Measurements from ENCODE around the gene VIPR2.
"Not testable (repeated sequence)": the region's sequence is repeated elsewhere in the genome, so short reads cannot be mapped to it uniquely, and the experiment has no call there.

VIPR2 gene

DNA sequence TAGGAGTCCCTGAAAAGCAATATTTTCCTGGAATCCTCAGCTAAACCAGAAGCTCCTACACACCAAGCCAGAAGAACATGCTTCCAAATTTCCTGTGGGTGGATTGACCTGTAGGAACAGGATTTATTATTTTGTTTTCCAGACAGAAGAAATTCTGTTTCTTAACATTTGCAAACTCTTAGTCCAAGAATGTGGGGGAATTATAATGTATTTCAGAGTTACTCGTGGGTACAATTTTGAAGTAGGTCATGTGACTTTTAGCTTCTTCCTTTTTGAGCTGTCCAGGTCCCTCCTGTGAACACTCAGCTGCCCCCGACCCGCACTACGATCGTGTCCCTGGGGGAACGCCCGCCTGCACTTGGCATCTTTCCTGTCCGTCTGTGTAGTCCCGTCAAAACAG, 27.7 kb upstream of the VIPR2 start:
- no peak for DNase-seq (ENCODE audit: low read depth)
- Histone ChIP-seq H3K4me1 (ENCODE audit: control insufficient read depth, insufficient read depth, low read length) (no peaks in the 10 kb centered on the region), H3K9ac (ENCODE audit: low read length) (no peak overlapping the region), H3K36me3 (ENCODE audit: control insufficient read depth, insufficient read depth, low read length, severe bottlenecking) (no peaks in the 10 kb centered on the region), H3K9me3 (ENCODE audit: control insufficient read depth, low read length) (peaks cover 8% of the 10 kb centered on the region), H3K4me3 (ENCODE audit: low read length) (no peak overlapping the region), H3K27me3 (replicated peaks; ENCODE audit: control insufficient read depth, insufficient read depth, low read length) (no peaks in the 10 kb centered on the region)

DNA sequence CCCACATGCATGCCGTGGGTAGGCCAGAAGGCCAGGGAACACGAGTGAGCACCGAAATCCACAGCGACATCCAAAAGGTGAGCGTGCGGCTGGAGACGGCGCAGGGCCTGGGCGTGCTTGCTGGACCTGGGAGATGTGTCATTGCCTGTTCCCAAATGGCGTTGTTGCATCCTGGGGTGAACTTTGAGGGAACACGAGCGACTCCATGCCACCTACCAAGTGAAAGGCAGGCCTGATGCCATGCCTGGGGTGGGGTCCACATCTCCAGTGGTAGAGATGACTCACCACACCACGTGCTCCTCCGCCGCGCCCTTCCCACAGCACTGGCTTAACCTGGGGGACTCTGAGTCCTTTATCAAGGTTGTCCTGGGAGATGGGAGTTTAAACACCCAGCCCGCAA, 24.7 kb upstream of the VIPR2 start:
- Histone ChIP-seq H3K4me1 (ENCODE audit: control insufficient read depth, insufficient read depth, low read length) (no peaks in the 10 kb centered on the region), H3K9ac (ENCODE audit: low read length) (no peak overlapping the region), H3K4me3 (ENCODE audit: low read length) (no peak overlapping the region), H3K9me3 (ENCODE audit: control insufficient read depth, low read length) (peaks cover 5% of the 10 kb centered on the region), H3K36me3 (ENCODE audit: control insufficient read depth, insufficient read depth, low read length, severe bottlenecking) (no peaks in the 10 kb centered on the region), H3K27me3 (replicated peaks; ENCODE audit: control insufficient read depth, insufficient read depth, low read length) (no peaks in the 10 kb centered on the region)
- no peak for DNase-seq (ENCODE audit: low read depth)

DNA sequence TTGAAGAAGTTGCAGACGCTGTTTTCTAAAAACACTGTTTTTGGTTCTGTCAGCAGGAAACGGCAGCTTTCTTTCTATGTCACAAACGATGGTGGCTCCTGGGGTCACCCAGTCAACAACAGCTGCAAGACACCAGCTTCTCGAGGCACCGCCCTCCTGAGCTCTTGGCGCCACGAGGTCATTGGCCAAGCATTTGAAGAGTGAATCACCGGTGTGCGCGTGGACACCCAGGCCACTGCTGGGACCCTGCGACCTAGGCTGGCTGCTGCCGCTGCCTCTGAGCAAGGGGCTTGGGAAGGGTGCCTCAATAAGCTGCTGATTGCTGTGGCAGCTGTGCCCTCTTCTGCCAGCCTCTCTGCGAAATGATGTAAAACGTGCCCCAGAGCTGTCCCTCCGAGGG, 22.5 kb upstream of the VIPR2 start:
- no peaks in the 10 kb centered on the region for H3K9me3 ChIP-seq (ENCODE audit: control insufficient read depth, low read length)
- no peaks in the 10 kb centered on the region for H3K27me3 ChIP-seq (replicated peaks; ENCODE audit: control insufficient read depth, insufficient read depth, low read length)
- H3K36me3 ChIP-seq (ENCODE audit: control insufficient read depth, insufficient read depth, low read length, severe bottlenecking): no peaks in the 10 kb centered on the region
- DNase-seq (ENCODE audit: low read depth): no peak
- no peak overlapping the region for H3K9ac ChIP-seq (ENCODE audit: low read length)
- no peaks in the 10 kb centered on the region for H3K4me1 ChIP-seq (ENCODE audit: control insufficient read depth, insufficient read depth, low read length)
- H3K4me3 ChIP-seq (ENCODE audit: low read length): no peak overlapping the region

DNA sequence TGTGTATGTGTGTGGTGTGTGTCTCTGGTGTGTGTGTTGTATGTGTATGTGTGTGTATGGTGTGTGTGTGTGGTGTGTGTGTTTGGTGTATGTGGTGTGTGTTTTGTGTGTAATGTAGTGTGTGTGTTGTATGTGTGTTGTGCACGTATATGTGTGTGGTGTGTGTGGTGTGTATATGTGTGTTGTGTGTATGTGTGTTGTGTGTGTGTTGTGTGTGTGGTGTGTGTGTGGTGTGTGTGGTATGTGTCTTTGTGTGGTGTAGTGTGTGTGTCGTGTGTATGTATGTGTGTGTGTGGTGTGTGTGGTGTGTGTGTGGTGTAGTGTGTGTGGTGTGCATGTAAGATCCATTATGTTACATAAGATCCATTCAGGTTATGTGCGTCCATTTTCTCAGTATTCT, 21.9 kb upstream of the VIPR2 start:
- no peaks in the 10 kb centered on the region for H3K9me3 ChIP-seq (ENCODE audit: control insufficient read depth, low read length)
- no peak overlapping the region for H3K9ac ChIP-seq (ENCODE audit: low read length)
- no peaks in the 10 kb centered on the region for H3K27me3 ChIP-seq (replicated peaks; ENCODE audit: control insufficient read depth, insufficient read depth, low read length)
- H3K36me3 ChIP-seq (ENCODE audit: control insufficient read depth, insufficient read depth, low read length, severe bottlenecking): no peaks in the 10 kb centered on the region
- no peak for DNase-seq (ENCODE audit: low read depth)
- H3K4me1 ChIP-seq (ENCODE audit: control insufficient read depth, insufficient read depth, low read length): no peaks in the 10 kb centered on the region
- H3K4me3 ChIP-seq (ENCODE audit: low read length): no peak overlapping the region

DNA sequence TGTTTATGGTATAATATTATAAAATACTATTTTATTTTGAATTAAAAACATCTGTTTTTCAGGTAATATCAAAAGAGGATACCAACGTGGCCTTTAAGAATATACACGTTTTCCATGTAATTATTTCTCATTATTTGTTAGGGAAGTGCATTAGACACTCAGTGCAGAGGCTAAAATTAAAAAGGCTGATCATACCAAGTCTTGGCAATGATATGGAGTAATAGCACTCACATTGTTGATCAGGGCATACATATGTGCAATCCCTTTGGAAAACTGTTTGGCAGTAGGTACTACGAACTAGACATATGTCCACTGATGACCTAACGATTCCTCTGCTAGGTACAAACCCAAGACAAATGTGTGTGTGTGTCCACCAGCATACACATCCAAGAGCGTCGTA, 20.7 kb upstream of the VIPR2 start:
- no peak overlapping the region for H3K9ac ChIP-seq (ENCODE audit: low read length)
- no peaks in the 10 kb centered on the region for H3K9me3 ChIP-seq (ENCODE audit: control insufficient read depth, low read length)
- no peaks in the 10 kb centered on the region for H3K36me3 ChIP-seq (ENCODE audit: control insufficient read depth, insufficient read depth, low read length, severe bottlenecking)
- no peak for DNase-seq (ENCODE audit: low read depth)
- no peaks in the 10 kb centered on the region for H3K4me1 ChIP-seq (ENCODE audit: control insufficient read depth, insufficient read depth, low read length)
- H3K4me3 ChIP-seq (ENCODE audit: low read length): no peak overlapping the region
- no peaks in the 10 kb centered on the region for H3K27me3 ChIP-seq (replicated peaks; ENCODE audit: control insufficient read depth, insufficient read depth, low read length)

DNA sequence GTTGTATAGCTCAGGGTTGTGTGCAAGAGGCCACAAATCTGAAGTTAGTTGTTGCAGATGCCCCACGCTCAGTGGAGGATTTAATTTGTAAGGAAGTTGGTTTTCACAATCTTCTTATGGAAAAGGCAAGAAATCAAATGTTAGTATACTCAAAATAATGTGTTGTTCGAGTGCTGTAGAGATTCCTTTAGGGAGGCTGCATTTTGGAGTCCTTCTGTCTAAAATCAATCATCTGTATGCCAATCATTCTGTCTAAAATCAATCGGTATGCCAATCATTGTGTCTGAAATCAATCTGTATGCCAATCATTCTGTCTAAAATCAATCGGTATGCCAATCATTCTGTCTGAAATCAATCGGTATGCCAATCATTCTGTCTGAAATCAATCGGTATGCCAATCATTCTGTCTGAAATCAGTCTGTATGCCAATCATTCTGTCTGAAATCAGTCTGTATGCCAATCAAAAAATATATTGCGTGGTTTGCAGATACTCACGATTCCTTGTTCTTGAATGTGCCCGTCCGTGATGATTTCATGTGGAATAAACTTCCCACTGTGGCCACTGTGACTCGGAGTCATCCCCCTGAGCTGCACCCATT, 19.1 kb upstream of the VIPR2 start:
- H3K4me1 ChIP-seq (ENCODE audit: control insufficient read depth, insufficient read depth, low read length); H3K36me3 ChIP-seq (ENCODE audit: control insufficient read depth, insufficient read depth, low read length, severe bottlenecking); H3K9ac ChIP-seq (ENCODE audit: low read length); H3K9me3 ChIP-seq (ENCODE audit: control insufficient read depth, low read length); H3K27me3 ChIP-seq (replicated peaks; ENCODE audit: control insufficient read depth, insufficient read depth, low read length); H3K4me3 ChIP-seq (ENCODE audit: low read length); DNase-seq (ENCODE audit: low read depth): not testable (repeated sequence)

DNA sequence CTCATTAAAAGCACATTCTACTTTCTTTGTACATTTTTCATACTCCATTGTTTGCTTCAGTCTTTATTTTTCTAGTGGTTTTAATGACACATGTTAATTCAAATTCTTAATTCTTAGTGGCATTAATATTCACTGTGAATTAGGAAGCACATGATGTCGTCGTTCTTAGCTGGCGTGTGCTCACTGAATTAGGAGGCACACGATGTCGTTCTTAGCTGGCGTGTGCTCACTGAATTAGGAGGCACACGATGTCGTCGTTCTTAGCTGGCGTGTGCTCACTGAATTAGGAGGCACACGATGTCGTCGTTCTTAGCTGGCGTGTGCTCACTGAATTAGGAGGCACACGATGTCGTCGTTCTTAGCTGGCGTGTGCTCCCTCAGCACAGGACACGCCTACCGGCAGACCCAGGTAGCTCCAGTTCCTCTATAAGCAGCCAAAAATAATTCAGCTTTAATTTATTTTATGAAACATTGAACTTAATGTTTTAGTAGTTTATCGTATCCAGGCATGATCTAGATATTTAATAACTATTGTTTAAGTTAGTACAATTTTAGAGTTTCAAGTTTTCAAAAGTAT, 17.5 kb upstream of the VIPR2 start:
- not testable (repeated sequence) for H3K36me3 ChIP-seq (ENCODE audit: control insufficient read depth, insufficient read depth, low read length, severe bottlenecking); H3K4me3 ChIP-seq (ENCODE audit: low read length); DNase-seq (ENCODE audit: low read depth); H3K27me3 ChIP-seq (replicated peaks; ENCODE audit: control insufficient read depth, insufficient read depth, low read length); H3K4me1 ChIP-seq (ENCODE audit: control insufficient read depth, insufficient read depth, low read length); H3K9ac ChIP-seq (ENCODE audit: low read length); H3K9me3 ChIP-seq (ENCODE audit: control insufficient read depth, low read length)

DNA sequence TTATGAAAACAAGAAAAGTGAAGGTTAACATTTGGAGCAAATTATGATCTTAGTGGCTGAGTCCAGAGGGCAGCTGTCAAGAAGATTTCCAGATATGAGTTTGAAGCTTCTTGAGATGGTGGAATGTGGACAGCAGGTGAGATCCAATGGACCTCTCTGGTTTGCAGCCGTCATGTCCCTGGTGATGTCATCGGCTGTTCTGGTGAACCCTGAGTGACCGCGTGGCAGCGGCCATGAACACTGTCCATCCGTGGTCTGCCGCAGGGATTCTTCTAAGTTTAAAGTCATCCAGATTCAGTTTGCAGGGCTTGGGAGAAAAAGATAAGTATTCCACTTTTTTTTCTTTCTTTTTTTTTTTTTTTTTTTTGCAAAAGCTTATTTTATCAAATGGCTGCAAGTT, 15.8 kb upstream of the VIPR2 start:
- H3K27me3 ChIP-seq (replicated peaks; ENCODE audit: control insufficient read depth, insufficient read depth, low read length): no peaks in the 10 kb centered on the region
- no peaks in the 10 kb centered on the region for H3K4me1 ChIP-seq (ENCODE audit: control insufficient read depth, insufficient read depth, low read length)
- no peaks in the 10 kb centered on the region for H3K9me3 ChIP-seq (ENCODE audit: control insufficient read depth, low read length)
- H3K36me3 ChIP-seq (ENCODE audit: control insufficient read depth, insufficient read depth, low read length, severe bottlenecking): no peaks in the 10 kb centered on the region
- H3K9ac ChIP-seq (ENCODE audit: low read length): no peak overlapping the region
- H3K4me3 ChIP-seq (ENCODE audit: low read length): no peak overlapping the region
- DNase-seq (ENCODE audit: low read depth): no peak

DNA sequence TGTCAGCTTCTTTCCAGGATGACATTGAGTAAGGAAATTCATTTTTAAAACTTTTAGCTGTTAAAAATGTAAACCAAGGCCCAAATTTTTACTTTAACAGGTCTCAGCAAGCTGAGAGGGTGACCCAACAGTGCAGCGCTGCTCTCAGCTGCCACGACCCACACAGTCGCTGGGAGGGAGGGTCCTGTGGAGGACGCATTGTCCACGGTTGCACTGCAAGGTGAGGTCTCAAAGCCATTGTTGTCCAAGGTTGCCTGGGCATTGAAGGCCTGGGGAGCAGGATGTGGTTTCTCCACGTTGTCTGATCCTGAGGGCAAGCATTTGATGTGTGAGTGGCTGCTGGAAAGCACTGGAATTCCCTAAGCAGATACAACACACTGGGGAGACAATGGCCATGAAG, 15.1 kb upstream of the VIPR2 start:
- no peak overlapping the region for H3K4me3 ChIP-seq (ENCODE audit: low read length)
- H3K4me1 ChIP-seq (ENCODE audit: control insufficient read depth, insufficient read depth, low read length): no peaks in the 10 kb centered on the region
- DNase-seq (ENCODE audit: low read depth): no peak
- no peaks in the 10 kb centered on the region for H3K36me3 ChIP-seq (ENCODE audit: control insufficient read depth, insufficient read depth, low read length, severe bottlenecking)
- H3K9ac ChIP-seq (ENCODE audit: low read length): no peak overlapping the region
- H3K9me3 ChIP-seq (ENCODE audit: control insufficient read depth, low read length): no peaks in the 10 kb centered on the region
- H3K27me3 ChIP-seq (replicated peaks; ENCODE audit: control insufficient read depth, insufficient read depth, low read length): no peaks in the 10 kb centered on the region

DNA sequence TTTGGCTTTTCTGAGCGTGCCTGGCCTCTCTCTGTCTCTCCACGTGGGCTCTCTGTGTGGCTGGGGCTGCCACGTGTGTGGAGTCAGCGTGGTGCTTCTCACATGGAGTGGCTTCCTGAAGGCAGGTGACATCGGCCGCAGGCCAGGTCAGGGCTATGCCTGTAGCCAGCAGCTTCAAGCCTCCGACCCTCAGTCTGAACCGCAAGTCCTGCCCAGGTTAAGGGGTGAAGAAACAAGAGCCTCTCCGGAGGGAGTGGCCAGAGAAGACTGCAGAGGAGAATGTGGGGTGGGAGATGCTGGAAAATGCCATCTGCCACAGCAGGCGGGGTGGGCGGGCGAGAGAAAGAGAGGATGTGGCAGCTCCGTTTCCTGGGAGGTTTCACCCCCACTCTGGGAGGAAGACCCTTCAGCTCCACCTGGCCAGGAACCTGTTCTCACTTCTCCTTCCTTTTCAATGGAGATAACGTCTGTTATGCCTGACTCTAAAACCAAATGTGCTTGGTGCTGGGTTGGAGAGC, 14.3 kb upstream of the VIPR2 start:
- DNase-seq (ENCODE audit: low read depth): no peak
- no peaks in the 10 kb centered on the region for H3K36me3 ChIP-seq (ENCODE audit: control insufficient read depth, insufficient read depth, low read length, severe bottlenecking)
- no peak overlapping the region for H3K9ac ChIP-seq (ENCODE audit: low read length)
- no peaks in the 10 kb centered on the region for H3K4me1 ChIP-seq (ENCODE audit: control insufficient read depth, insufficient read depth, low read length)
- H3K9me3 ChIP-seq (ENCODE audit: control insufficient read depth, low read length): no peaks in the 10 kb centered on the region
- no peaks in the 10 kb centered on the region for H3K27me3 ChIP-seq (replicated peaks; ENCODE audit: control insufficient read depth, insufficient read depth, low read length)
- H3K4me3 ChIP-seq (ENCODE audit: low read length): no peak overlapping the region

DNA sequence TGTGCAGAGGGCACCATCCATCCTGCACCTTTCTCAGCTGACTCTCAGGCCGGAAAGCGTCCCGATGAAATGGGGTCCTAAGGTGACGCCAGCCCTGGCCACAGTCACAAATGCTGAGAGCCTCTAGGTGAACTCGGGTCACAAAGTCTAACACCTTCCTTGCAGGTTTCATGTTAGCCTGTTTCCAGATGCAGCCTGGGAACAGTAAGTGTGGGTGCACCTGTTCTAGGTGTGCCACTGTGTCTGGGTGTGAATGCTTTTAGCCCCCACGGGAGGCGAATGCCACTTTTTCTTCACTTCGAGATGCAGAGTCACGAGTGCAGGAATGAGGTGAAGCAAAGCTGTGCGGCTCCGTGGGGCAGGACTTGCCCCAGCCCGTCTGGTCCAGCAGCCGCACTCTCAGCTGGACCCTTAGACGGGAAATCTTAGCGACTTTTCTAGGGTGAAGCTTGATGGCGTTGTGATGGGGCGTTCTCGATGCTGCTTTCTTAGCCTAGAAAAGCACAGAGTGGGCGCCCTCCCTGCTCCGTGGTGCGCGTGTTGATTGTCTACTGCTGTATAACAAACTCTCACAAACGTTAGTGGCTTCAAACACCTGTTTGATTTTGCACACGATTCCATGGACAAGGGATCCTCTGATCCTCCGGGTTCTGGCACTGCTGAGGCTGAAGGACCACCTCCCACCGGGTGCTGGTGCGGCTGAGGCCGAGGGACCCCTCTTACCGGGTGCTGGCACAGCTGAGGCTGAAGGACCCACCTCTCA, 13.6 kb upstream of the VIPR2 start:
- no peaks in the 10 kb centered on the region for H3K36me3 ChIP-seq (ENCODE audit: control insufficient read depth, insufficient read depth, low read length, severe bottlenecking)
- H3K9ac ChIP-seq (ENCODE audit: low read length): no peak overlapping the region
- H3K4me3 ChIP-seq (ENCODE audit: low read length): no peak overlapping the region
- DNase-seq (ENCODE audit: low read depth): no peak
- H3K27me3 ChIP-seq (replicated peaks; ENCODE audit: control insufficient read depth, insufficient read depth, low read length): no peaks in the 10 kb centered on the region
- no peaks in the 10 kb centered on the region for H3K4me1 ChIP-seq (ENCODE audit: control insufficient read depth, insufficient read depth, low read length)
- no peaks in the 10 kb centered on the region for H3K9me3 ChIP-seq (ENCODE audit: control insufficient read depth, low read length)

Measured in adipocyte (in vitro differentiated cells).